Esophagus muscularis mucosa (tissue), 4 donors: ENCODE results near the gene CACNG3. TPM values are rescaled to one million over a fixed set of nuclear protein-coding genes. Genes with fewer than 3 reads are reported as not detected.

Source experiments
- DNase-seq: peaks from one replicate; pipeline ENCODE4 v3.0.0-alpha.2; 2017; ENCODE audit errors: extremely low spot score
- H3K27ac ChIP-seq, 4 donors: fragments of 200-600 bp; sonication (generic); replicated peaks in 1 of 4; 1 replicate in 3 of 4; 2 replicates in 1 of 4; pipeline ENCODE4 v1.5.1; 2016 to 2019; ENCODE audit warnings: mild to moderate bottlenecking in 1 of 4
- H3K27me3 ChIP-seq, 4 donors: fragments of 200-600 bp; sonication (generic); one replicate each; pipeline versions ENCODE4 v1.5.1 to v1.6.0; 2016 to 2019
- H3K36me3 ChIP-seq, 4 donors: fragments of 200-600 bp; sonication (generic); one replicate each; pipeline ENCODE4 v1.5.1; 2016 to 2019
- H3K4me1 ChIP-seq, 4 donors: fragments of 200-600 bp; sonication (generic); one replicate each; pipeline ENCODE4 v1.5.1; 2016 to 2019
- H3K4me3 ChIP-seq, 4 donors: fragments of 200-600 bp; sonication (generic); 1 replicate in 2 of 4; 2 replicates in 2 of 4; pipeline ENCODE4 v1.5.1; 2016 to 2019; ENCODE audit warnings: mild to moderate bottlenecking in 4 of 4, moderate library complexity in 1 of 4
- H3K9me3 ChIP-seq, 4 donors: fragments of 200-600 bp; sonication (generic); 1 replicate in 3 of 4; 2 replicates in 1 of 4; pipeline ENCODE4 v1.5.1; 2016 to 2019
- CTCF ChIP-seq, 3 experiments: fragments of 200-600 bp in 2 of 3; fragments of 450-650 bp in 1 of 3; sonication (generic) in 2 of 3; IDR thresholded peaks; one replicate each; pipeline ENCODE4 v1.5.1; 2017 to 2019; ENCODE audit warnings: antibody characterized with exemption in 3 of 3, mild to moderate bottlenecking in 2 of 3, moderate library complexity in 1 of 3
- EP300 ChIP-seq: sonication (generic); formaldehyde crosslinking; IDR thresholded peaks from one replicate; pipeline ENCODE4 v1.6.1; 2017; ENCODE audit warnings: antibody characterized with exemption
- POLR2A ChIP-seq: fragments of 450-650 bp; IDR thresholded peaks from one replicate; pipeline ENCODE4 v1.6.1; 2017; ENCODE audit warnings: antibody characterized with exemption, moderate library complexity, mild to moderate bottlenecking, low read depth
- POLR2AphosphoS5 ChIP-seq, 2 donors: sonication (generic); formaldehyde crosslinking; IDR thresholded peaks; one replicate each; pipeline ENCODE4 v1.6.1; 2017; ENCODE audit warnings: antibody characterized with exemption in 2 of 2
- WGBS: methylation state at CpG from one replicate; pipeline ENCODE4 v1.1.5; 2018; 5-methylcytosine and 5-hydroxymethylcytosine counted together
- intact Hi-C: fragments of 100-400 bp; cut with DNase I; formaldehyde crosslinking; loops from one replicate; pipeline ENCODE4 v1.15.1; 2023
- total RNA-seq, 4 donors: library from RNA; depleted of rRNA; stranded (reverse); fragments of >200 nt; gene quantifications; one replicate each; pipeline versions ENCODE4 v1.1.0 to v1.2.1, GENCODE V29; 2016

The CACNG3 gene
- total RNA-seq, 4 donors from 2014 or later, result not detected

- TF ChIP-seq POLR2AphosphoS5 (IDR thresholded peaks at IDR 0.05), result no peak
- TF ChIP-seq EP300, result no peak
- TF ChIP-seq POLR2A, result no peak
- TF ChIP-seq CTCF (IDR thresholded peaks at IDR 0.05), result no peak
- intact Hi-C loops, result no loop called here
- Histone ChIP-seq H3K4me3 (no peak overlapping the region), H3K27ac (no peak overlapping the region), H3K4me1 (peaks cover 0 to 6% (median 0%) of the 10 kb centered on the region in 4 donors), H3K9me3 (no peaks in the 10 kb centered on the region), H3K36me3 (no peaks in the 10 kb centered on the region), H3K27me3 (peaks cover 0 to 21% (median 0%) of the 10 kb centered on the region in 4 donors)
- 52% methylated on average over 7 of the region's 7 CpGs for WGBS
- no peak for DNase-seq
These were observed 108.5 kb downstream of the CACNG3 start for GRCh38 chr16:24364596-24364995.

DNA sequence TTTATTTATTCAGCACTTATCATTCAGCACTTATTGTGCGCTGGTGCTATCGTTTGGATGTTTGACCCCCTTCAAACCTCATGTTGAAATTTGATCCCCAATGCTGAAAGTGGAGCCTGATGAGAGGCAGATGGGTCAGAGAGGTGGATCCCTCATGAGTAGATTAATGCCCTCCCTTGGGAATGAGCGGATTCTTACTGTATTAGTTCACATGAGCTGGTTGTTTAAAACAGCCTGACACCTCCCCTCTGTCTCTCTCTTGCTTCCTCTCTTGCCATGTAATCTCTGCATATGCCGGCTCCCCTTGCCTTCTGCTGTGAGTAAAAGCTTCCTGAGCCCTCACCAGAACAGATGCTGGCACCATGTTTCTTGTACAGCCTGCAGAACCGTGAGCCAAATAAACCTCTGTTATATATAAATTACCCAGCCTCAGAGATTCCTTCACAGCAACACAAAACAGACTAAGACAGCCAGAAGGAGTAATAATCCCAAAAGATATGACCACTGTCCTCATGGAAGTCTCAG is 111.1 kb downstream of the CACNG3 start:
- TF ChIP-seq POLR2AphosphoS5 (IDR thresholded peaks at IDR 0.05) (no peak), CTCF (IDR thresholded peaks at IDR 0.05) (no peak), POLR2A (no peak), EP300 (no peak)
- intact Hi-C loops, result no loop called here

DNA sequence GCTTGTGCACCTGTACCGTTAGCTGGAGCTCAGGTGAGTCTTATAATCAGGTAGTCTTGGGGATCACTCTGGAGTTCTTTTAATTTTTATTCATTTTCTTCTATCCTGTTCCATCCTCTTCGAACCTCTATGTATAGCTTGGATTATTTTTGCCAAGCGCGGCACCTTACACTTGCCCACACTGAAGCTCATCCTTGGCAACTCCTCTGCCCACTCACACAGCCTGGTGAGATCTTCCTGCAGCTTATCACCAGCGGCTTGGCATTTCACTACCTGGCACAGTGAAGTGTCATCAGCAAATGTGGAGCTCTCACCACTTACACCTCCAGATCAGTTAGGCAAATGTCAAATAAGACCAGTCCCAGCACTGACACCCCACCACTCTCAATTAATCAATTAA is 116.7 kb downstream of the CACNG3 start:
- Histone ChIP-seq H3K4me1 (no peaks in the 10 kb centered on the region), H3K4me3 (no peak overlapping the region), H3K9me3 (peaks cover 0 to 16% (median 6%) of the 10 kb centered on the region in 4 donors), H3K36me3 (no peaks in the 10 kb centered on the region), H3K27me3 (no peaks in the 10 kb centered on the region), H3K27ac (no peak overlapping the region)
- no peak for DNase-seq
- intact Hi-C loops, result no loop called here
- 86% methylated on average over 5 of the region's 5 CpGs for WGBS
- TF ChIP-seq POLR2A, result no peak
- no peak for TF ChIP-seq CTCF (IDR thresholded peaks at IDR 0.05)
- TF ChIP-seq EP300, result no peak
- no peak for TF ChIP-seq POLR2AphosphoS5 (IDR thresholded peaks at IDR 0.05)

More for the DNA sequence above, 111.1 kb downstream of the CACNG3 start:
- Histone ChIP-seq H3K9me3 (peaks cover 0 to 11% (median 0%) of the 10 kb centered on the region in 4 donors), H3K27me3 (peaks cover 0 to 15% (median 0%) of the 10 kb centered on the region in 4 donors), H3K36me3 (no peaks in the 10 kb centered on the region), H3K27ac (no peak overlapping the region), H3K4me3 (no peak overlapping the region), H3K4me1 (peaks cover 0 to 6% (median 0%) of the 10 kb centered on the region in 4 donors)
- DNase-seq, result no peak
- 29% methylated on average over 4 of the region's 5 CpGs for WGBS

DNA sequence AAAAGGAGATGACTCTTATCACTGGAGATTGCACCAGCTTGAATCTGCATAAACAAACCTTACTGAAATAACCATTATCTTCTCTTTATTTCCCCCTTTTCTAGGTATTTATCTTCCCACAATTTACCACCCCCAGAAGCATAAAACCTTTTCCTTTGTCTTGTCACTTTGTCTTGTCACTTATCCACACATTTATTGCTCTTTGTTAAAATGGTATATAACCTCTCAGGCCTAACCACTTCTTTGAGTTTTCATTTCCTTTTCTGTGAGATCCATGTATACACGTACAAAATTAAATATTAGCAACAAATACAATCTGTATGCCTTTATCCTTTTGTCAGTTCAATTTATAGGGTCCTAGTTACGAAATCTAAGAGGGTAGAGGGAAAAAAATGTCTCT is 122.9 kb downstream of the CACNG3 start:
- no peak for DNase-seq
- intact Hi-C loops, result no loop called here
- no peak overlapping the region for H3K4me3 ChIP-seq
- 54% methylated on average over 2 of the region's 2 CpGs for WGBS
- H3K9me3 ChIP-seq, result peaks cover 0 to 56% (median 39%) of the 10 kb centered on the region in 4 donors
- no peaks in the 10 kb centered on the region for H3K36me3 ChIP-seq
- TF ChIP-seq POLR2A, result no peak
- TF ChIP-seq EP300, result no peak
- no peak for TF ChIP-seq POLR2AphosphoS5 (IDR thresholded peaks at IDR 0.05)
- no peak for TF ChIP-seq CTCF (IDR thresholded peaks at IDR 0.05)
- no peaks in the 10 kb centered on the region for H3K4me1 ChIP-seq
- H3K27ac ChIP-seq, result no peak overlapping the region
- H3K27me3 ChIP-seq, result no peaks in the 10 kb centered on the region

GRCh38 chr16:24381470-24382118 is 125.5 kb downstream of the CACNG3 start:
- intact Hi-C loops, result no loop called here
- 65% methylated on average over 2 of the region's 2 CpGs for WGBS
- DNase-seq, result no peak
- Histone ChIP-seq H3K27me3 (no peaks in the 10 kb centered on the region), H3K27ac (no peak overlapping the region), H3K9me3 (peaks cover 0 to 56% (median 39%) of the 10 kb centered on the region in 4 donors), H3K4me3 (no peak overlapping the region), H3K4me1 (no peaks in the 10 kb centered on the region), H3K36me3 (no peaks in the 10 kb centered on the region)
- TF ChIP-seq POLR2A (no peak), POLR2AphosphoS5 (IDR thresholded peaks at IDR 0.05) (no peak), EP300 (no peak), CTCF (IDR thresholded peaks at IDR 0.05) (no peak)
